GM21360 (cell line): ENCODE data around the gene RMI2.
A peak's percentile ranks its signal among the peaks of the same experiment; 100 is the strongest.
"Not testable (repeated sequence)": the region's sequence is repeated elsewhere in the genome, so short reads cannot be mapped to it uniquely, and the experiment has no call there.

ENCODE experiments used
- ATAC-seq: cut with Tn5 transposase; IDR thresholded peaks from one replicate; pipeline ENCODE4 v1.9.1; 2021; ENCODE audit warnings: mild to moderate bottlenecking, moderate library complexity; ENCODE audit not compliant: unreplicated experiment

RMI2 gene

GRCh38 chr16:11350921-11351335 is 5.7 kb downstream of the RMI2 start:
- no peak for ATAC-seq

GRCh38 chr16:11353158-11353557 is 7.9 kb downstream of the RMI2 start:
- ATAC-seq: no peak

GRCh38 chr16:11354407-11354732 is 9.1 kb downstream of the RMI2 start:
- ATAC-seq: peak; percentile 20

- ATAC-seq: peak; percentile 51
Measured at GRCh38 chr16:11354733-11355574, 9.7 kb downstream of the RMI2 start.

GRCh38 chr16:11355862-11356261 is 10.6 kb downstream of the RMI2 start:
- no peak for ATAC-seq

- no peak for ATAC-seq
Measured at GRCh38 chr16:11356573-11357331, 11.5 kb downstream of the RMI2 start.

GRCh38 chr16:11358531-11358930 is 13.3 kb downstream of the RMI2 start:
- no peak for ATAC-seq

GRCh38 chr16:11359370-11359769 is 14.1 kb downstream of the RMI2 start:
- ATAC-seq: no peak

- no peak for ATAC-seq
Measured at GRCh38 chr16:11360641-11361373, 15.5 kb downstream of the RMI2 start.

- peak; percentile 39 for ATAC-seq
Measured at GRCh38 chr16:11361701-11362451, 16.6 kb downstream of the RMI2 start.

- ATAC-seq: no peak
Measured at GRCh38 chr16:11363927-11364258, 18.6 kb downstream of the RMI2 start.

GRCh38 chr16:11367483-11367906 is 22.2 kb downstream of the RMI2 start:
- no peak for ATAC-seq

GRCh38 chr16:11370084-11370931 is 25.0 kb downstream of the RMI2 start:
- ATAC-seq: peak; percentile 66

GRCh38 chr16:11370932-11371279 is 25.6 kb downstream of the RMI2 start:
- ATAC-seq: not testable (repeated sequence)

- ATAC-seq: no peak
Measured at GRCh38 chr16:11372073-11372828, 27.0 kb downstream of the RMI2 start.

- no peak for ATAC-seq
Measured at GRCh38 chr16:11372829-11373306, 27.6 kb downstream of the RMI2 start.

GRCh38 chr16:11374255-11374654 is 29.0 kb downstream of the RMI2 start:
- ATAC-seq: no peak

- ATAC-seq: no peak
Measured at GRCh38 chr16:11377154-11377553, 31.9 kb downstream of the RMI2 start.

- ATAC-seq: not testable (repeated sequence)
Measured at GRCh38 chr16:11378951-11379350, 33.7 kb downstream of the RMI2 start.
